ENCODE measurements around the gene PCDHGA2.
"Not testable (repeated sequence)": the region's sequence is repeated elsewhere in the genome, so short reads cannot be mapped to it uniquely, and the experiment has no call there.

Gene PCDHGA2

DNA sequence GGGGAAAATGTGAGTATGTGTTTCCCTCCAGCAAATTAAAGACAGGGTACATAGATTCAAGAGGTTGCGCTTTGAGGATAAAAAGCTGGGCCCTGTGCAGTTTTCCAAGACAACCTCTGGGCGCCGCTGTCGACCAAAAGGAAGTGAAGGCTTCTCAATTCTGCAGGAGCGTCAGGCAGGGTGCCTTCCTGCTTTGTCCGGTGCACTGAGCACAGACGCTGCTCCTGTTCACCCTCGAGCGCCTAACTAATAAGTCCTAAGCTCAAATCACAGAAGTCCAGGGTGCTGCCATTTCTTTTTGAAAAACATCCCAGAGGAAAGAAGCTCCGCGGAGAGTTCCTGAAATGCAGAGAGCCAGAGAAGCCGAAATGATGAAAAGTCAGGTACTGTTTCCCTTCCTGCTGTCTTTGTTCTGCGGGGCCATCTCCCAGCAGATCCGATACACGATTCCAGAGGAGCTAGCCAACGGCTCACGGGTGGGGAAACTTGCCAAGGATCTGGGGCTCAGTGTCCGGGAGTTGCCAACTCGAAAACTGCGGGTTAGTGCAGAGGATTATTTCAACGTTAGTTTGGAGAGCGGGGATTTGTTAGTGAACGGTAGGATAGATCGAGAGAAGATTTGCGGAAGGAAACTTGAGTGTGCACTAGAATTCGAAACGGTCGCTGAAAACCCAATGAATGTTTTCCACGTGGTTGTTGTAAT is 11.5 kb downstream of the PCDHGA2 start, which contains the start of gene PCDHGB1:
Gene PCDHGB1, plus strand, starts transcription at position 183 of the 703 bp plus-strand sequence. Its CDS starts 162 bp downstream, at position 345.
- DNase-seq (ENCODE audit: low spot score), result no peak

DNA sequence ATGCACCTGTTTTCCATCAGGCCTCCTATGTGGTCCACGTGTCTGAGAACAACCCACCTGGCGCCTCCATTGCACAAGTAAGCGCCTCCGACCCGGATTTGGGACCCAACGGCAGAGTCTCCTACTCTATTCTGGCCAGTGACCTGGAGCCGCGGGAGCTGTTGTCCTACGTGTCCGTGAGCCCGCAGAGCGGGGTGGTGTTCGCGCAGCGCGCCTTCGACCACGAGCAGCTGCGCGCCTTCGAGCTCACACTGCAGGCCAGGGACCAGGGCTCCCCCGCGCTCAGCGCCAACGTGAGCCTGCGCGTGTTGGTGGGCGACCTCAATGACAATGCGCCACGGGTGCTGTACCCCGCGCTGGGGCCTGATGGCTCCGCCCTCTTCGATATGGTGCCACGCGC is 13.0 kb downstream of the PCDHGA2 start:
- no peak for DNase-seq (ENCODE audit: low spot score)

DNA sequence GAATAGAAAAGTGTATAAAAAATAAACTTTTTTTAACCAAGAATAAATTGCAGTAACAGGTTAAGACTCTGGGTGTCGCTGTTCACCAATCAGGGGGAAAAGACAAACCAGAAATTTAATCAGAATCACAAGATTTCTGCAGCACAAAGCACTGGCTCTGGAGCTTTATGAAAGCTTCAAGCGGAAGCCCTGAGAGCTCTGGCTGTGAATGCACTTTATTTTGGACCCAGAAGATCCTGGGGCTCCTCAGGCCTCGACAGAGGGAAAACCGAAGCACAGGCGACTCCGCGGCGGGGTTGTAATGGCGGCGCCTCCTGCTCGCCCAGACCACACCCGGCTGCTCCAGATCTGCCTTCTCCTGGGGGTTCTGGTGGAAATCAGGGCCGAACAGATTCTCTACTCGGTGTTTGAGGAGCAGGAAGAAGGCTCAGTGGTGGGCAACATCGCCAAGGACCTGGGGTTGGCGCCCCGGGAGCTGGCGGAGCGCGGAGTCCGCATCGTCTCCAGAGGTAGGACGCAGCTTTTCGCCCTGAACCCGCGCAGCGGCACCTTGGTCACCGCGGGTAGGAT is 16.4 kb downstream of the PCDHGA2 start, which contains the start of gene PCDHGA4:
Gene PCDHGA4, plus strand, starts transcription at position 122 of the 570 bp plus-strand sequence. Its CDS starts 87 bp downstream, at position 209.
- DNase-seq (ENCODE audit: low spot score), result no peak

DNA sequence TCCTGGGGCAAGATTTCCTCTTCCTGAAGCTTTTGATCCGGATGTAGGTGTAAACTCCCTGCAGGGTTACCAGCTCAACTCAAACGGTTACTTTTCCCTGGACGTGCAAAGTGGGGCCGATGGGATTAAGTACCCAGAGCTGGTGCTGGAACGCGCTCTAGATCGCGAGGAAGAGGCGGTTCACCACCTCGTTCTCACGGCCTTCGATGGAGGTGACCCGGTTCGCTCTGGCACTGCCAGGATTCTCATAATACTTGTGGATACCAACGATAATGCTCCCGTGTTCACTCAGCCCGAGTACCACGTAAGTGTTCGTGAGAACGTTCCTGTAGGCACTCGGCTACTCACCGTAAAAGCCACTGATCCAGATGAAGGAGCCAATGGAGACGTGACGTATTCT is 17.1 kb downstream of the PCDHGA2 start:
- no peak for DNase-seq (ENCODE audit: low spot score)

DNA sequence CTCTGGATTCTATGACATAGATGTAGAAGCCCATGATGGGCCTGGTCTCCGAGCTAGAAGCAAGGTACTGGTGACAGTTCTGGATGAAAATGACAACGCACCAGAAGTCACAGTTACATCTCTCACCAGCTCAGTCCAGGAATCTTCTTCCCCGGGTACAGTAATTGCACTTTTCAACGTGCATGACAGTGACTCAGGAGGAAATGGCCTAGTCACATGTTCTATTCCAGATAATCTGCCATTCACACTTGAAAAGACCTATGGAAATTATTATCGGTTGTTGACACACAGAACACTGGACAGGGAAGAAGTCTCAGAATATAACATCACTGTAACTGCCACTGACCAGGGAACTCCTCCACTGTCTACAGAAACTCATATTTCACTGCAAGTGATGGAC is 17.6 kb downstream of the PCDHGA2 start:
- DNase-seq (ENCODE audit: low spot score), result no peak

DNA sequence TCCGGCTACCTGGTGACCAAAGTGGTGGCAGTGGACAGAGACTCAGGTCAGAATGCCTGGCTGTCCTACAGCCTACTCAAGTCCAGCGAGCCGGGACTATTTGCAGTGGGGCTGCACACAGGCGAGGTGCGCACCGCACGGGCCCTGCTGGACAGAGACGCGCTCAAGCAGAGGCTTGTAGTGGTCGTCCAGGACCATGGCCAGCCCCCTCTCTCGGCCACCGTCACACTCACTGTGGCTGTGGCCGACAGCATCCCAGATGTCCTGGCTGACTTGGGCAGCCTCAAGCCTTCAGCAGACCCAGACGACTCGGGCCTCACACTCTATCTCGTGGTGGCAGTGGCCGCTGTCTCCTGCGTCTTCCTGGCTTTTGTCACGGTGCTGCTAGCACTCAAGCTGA is 18.4 kb downstream of the PCDHGA2 start:
- no peak for DNase-seq (ENCODE audit: low spot score)

DNA sequence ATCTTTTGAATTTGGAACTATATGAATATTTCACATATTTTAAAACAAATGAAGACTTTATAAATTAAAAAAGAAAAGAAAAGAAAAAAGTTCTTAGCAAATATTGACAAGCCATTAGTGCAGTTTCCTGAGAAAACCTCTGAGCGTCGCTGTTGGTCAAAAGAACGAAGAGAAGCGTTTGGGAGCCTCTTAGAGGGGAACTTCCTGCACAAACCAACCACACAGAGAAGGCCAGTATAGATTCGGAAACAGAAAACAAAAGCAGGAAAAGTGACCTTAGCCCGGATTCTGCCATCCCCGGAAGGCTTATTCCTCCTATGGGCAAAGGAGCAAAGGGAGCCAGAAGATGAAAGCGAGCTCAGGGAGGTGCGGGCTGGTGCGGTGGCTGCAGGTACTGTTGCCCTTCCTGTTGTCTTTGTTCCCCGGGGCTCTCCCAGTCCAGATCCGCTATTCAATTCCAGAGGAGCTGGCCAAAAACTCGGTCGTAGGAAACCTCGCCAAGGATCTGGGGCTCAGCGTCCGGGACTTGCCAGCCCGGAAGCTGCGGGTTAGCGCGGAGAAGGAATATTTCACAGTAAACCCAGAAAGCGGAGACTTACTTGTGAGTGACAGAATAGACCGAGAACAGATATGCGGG is 21.3 kb downstream of the PCDHGA2 start, which contains the start of gene PCDHGB2:
Gene PCDHGB2, plus strand, starts transcription at position 205 of the 637 bp plus-strand sequence. Its CDS starts 142 bp downstream, at position 347.
- no peak for DNase-seq (ENCODE audit: low spot score)

DNA sequence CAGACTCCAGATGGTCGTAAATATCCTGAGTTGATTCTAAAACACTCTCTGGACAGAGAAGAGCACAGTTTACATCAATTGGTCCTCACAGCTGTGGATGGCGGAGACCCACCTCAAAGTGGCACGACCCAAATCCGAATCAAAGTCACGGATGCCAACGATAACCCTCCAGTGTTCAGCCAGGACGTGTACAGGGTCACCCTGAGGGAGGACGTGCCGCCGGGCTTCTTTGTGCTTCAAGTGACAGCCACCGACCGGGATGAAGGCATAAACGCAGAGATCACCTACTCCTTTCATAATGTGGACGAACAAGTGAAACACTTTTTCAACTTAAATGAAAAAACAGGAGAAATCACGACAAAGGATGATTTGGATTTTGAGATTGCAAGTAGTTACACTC is 22.1 kb downstream of the PCDHGA2 start:
- DNase-seq (ENCODE audit: low spot score), result no peak

DNA sequence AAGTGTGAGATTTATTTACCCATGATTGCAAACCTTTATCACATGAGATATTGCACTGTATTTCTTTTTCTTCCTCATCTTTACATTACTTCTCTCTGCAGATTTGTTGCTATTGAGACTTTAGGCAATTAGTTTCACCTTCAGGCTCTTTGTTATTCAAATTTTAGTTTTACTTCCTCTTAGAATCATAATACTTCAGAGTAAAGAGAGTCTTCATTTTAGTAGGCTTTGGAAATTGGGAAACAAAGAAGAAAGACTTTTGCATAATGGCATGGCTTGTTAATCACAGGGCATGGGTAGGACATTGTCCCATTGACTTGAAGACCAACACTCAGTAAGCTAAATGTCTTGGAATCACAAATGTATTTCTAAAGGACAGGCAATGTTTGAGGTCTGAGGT is 24.2 kb downstream of the PCDHGA2 start:
- DNase-seq (ENCODE audit: low spot score), result no peak

DNA sequence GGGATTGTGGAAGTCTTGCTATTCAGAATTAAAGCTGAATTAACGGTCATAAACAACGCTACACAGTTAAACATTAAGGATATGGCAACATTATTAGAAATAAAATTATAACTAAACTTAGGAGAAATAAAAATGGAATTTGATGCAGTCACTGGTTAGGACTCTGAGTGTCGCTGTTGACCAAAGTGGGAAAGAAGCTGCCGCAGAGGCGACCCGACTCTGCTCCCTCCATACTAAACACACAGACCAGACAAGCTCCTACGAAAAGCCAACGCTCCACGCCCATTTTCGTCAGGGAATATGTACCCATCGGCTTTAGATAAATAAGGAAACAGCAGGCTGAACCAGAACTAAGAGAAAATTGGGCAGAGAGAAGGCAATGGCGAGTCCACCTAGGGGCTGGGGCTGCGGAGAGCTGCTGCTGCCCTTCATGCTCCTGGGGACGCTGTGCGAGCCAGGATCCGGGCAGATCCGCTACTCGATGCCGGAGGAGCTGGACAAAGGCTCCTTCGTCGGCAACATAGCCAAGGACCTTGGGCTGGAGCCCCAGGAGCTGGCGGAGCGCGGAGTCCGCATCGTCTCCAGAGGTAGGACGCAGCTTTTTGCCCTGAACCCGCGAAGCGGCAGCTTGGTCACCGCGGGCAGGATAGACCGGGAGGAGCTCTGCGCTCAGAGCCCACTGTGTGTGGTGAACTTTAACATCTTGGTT is 25.5 kb downstream of the PCDHGA2 start, which contains the start of gene PCDHGA5:
Gene PCDHGA5, plus strand, starts transcription at position 211 of the 709 bp plus-strand sequence. Its CDS starts 169 bp downstream, at position 380.
- DNase-seq (ENCODE audit: low spot score), result no peak

DNA sequence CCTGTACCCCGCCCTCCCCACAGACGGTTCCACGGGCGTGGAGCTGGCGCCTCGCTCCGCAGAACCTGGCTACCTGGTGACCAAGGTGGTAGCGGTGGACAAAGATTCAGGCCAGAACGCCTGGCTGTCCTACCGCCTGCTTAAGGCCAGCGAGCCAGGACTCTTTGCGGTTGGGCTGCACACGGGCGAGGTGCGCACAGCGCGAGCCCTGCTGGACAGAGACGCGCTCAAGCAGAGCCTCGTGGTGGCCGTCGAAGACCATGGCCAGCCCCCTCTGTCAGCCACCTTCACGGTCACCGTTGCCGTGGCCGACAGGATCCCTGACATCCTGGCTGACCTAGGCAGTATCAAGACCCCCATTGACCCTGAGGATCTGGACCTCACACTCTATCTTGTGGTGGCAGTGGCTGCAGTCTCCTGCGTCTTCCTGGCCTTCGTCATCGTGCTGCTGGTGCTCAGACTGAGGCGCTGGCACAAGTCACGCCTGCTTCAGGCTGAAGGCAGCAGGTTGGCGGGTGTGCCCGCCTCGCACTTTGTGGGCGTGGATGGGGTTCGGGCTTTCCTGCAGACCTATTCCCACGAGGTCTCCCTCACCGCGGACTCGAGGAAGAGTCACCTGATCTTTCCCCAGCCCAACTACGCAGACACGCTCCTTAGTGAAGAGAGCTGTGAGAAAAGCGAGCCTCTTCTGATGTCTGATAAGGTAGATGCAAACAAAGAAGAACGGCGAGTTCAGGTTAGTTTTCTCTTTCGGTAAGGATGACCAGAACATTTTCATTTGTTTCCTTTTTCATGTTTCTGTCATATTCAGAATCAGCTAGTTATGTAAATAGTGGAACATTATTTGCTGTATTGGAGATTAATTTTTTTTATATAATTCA is 27.7 kb downstream of the PCDHGA2 start:
- no peak for DNase-seq (ENCODE audit: low spot score)

DNA sequence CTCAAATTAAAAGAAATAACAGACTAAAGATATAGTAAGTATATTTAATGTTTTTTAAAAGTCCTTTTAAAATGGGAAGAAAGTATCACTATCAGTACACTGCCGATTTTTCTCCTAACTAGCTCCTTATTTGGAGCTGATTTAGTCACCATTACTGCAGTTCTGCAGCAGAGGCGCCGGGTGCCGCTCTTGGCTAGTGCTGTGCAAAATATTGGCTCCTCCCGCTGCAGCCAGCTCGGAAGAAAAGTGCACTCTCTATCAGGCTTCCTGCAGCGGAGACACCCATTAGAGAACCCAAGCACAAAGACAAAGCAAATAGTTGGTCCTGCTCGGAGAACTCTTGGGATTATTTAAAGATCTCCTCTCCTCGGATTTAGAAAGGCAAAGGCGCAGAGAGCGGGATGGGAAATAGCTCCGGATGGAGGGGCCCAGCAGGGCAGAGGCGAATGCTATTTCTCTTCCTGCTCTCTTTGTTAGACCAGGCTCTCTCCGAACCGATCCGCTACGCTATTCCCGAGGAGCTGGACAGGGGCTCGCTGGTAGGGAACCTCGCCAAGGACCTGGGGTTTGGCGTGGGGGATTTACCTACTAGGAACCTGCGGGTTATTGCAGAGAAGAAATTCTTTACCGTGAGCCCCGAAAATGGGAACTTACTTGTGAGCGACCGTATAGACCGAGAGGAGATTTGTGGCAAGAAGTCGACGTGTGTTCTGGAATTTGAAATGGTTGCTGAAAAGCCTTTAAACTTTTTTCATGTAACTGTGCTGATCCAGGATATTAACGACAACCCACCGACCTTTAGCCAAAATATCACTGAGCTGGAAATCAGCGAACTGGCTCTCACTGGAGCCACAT is 31.7 kb downstream of the PCDHGA2 start, which contains the start of gene PCDHGB3:
Gene PCDHGB3, plus strand, starts transcription at position 249 of the 855 bp plus-strand sequence. Its CDS starts 153 bp downstream, at position 402.
- no peak for DNase-seq (ENCODE audit: low spot score)

DNA sequence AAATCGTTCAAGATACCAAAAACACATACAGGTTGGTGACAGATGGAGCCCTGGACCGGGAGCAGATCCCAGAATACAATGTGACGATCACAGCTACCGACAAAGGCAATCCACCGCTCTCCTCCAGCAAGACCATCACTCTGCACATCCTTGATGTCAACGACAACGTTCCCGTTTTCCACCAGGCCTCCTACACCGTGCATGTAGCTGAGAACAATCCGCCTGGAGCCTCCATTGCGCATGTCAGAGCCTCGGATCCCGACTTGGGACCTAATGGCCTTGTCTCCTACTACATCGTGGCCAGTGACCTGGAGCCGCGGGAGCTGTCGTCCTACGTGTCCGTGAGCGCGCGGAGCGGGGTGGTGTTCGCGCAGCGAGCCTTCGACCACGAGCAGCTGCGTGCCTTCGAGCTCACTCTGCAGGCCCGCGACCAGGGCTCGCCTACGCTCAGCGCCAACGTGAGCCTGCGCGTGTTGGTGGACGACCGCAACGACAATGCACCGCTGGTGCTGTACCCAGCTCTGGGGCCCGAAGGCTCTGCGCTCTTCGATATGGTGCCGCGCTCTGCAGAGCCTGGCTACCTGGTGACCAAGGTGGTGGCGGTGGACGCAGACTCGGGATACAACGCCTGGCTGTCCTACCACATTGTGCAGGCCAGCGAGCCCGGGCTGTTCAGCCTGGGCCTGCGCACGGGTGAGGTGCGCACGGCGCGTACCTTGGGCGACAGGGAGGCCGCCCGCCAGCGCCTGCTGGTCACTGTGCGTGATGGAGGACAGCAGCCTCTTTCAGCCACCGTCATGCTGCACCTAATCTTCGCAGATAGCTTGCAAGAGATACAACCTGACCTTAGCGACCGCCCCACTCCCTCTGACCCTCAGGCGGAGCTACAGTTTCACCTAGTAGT is 33.3 kb downstream of the PCDHGA2 start:
- DNase-seq (ENCODE audit: low spot score), result no peak

DNA sequence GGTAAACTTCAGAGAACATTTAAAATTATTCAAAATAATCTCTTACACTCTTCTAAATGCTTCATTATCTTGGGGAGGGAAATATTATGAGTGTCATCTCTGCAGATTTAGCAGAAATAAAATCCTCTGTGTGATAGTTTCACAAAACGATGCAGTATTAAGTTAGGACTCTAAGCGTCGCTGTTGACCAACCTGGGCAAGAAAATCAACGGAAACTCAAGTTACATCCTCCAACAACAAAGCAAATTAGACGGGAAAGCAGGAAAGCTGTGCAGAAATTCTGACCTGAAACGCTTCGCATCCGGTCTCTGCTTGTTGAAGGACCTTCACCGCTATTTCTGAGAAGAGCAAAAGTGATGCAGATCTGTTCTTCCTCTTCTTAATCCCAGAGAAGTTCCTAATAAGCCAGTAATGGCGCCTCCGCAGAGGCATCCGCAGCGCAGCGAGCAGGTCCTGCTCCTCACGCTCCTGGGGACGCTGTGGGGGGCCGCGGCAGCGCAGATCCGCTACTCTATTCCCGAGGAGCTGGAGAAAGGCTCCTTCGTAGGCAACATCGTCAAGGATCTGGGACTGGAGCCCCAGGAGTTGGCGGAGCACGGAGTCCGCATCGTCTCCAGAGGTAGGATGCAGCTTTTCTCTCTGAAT is 35.2 kb downstream of the PCDHGA2 start, which contains the start of gene PCDHGA6:
Gene PCDHGA6, plus strand, starts transcription at position 219 of the 645 bp plus-strand sequence. Its CDS starts 193 bp downstream, at position 412.
- DNase-seq (ENCODE audit: low spot score), result no peak

DNA sequence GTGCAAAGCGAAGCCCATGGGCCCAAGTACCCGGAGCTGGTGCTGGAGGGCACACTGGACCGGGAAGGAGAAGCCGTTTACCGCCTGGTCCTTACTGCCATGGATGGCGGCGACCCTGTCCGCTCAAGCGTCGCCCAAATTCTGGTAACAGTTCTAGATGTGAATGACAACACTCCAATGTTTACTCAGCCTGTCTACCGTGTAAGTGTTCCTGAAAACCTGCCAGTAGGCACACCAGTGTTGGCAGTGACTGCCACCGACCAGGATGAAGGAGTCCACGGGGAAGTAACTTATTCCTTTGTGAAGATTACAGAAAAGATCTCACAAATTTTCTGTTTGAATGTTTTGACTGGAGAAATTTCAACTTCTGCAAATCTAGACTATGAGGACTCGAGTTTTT is 36.1 kb downstream of the PCDHGA2 start:
- no peak for DNase-seq (ENCODE audit: low spot score)

DNA sequence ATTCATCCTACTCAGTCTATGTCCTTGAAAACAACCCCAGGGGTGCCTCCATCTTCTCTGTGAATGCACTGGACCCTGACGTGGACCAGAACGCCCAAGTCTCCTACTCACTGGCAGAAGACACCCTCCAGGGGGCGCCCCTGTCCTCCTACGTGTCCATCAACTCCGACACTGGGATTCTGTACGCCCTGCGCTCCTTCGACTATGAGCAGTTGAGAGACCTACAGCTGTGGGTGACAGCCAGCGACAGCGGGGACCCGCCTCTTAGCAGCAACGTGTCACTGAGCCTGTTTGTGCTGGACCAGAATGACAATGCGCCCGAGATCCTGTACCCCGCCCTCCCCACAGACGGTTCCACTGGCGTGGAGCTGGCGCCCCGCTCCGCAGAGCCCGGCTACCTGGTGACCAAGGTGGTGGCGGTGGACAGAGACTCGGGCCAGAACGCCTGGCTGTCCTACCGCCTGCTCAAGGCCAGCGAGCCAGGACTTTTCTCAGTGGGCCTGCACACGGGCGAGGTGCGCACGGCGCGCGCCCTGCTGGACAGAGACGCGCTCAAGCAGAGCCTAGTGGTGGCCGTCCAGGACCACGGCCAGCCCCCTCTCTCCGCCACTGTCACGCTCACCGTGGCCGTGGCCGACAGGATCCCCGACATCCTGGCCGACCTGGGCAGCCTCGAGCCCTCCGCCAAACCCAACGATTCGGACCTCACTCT is 37.0 kb downstream of the PCDHGA2 start:
- not testable (repeated sequence) for DNase-seq (ENCODE audit: low spot score)

DNA sequence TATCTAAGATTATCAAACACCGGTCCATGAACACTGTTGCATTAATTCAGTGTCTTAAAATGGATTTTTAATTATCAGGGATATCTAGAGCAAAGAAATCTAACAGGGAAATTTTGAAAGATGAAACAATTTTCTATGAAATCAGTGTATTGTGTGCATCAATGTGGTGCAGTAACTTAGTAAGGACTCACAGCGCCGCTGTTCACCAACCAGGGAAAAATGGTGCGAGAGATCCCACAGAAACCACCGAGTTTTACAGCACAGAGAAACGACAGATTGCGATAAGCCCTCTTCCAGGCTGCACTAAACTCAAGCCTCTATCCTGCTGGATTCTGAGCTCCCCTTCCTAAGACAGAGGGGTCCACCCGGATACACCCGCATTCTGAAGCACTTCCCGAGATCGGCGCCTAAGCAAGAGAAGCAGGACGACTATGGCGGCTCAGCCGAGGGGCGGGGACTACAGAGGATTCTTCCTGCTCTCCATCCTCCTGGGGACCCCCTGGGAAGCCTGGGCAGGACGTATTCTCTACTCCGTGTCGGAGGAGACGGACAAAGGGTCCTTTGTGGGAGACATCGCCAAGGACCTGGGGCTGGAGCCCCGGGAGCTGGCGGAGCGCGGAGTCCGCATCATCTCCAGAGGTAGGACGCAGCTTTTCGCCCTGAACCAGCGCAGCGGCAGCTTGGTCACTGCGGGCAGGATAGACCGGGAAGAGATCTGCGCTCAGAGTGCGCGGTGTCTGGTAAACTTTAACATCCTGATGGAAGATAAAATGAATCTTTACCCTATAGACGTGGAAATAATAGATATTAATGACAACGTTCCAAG is 44.1 kb downstream of the PCDHGA2 start, which contains the start of gene PCDHGA7:
Gene PCDHGA7, plus strand, starts transcription at position 274 of the 826 bp plus-strand sequence. Its CDS starts 158 bp downstream, at position 432.
- no peak for DNase-seq (ENCODE audit: low spot score)

All from left forelimb (tissue), 1 donor.